WTC11 (cell line): ENCODE data around the gene OR4M1.
"Not testable (repeated sequence)": the region's sequence is repeated elsewhere in the genome, so short reads cannot be mapped to it uniquely, and the experiment has no call there.

Source experiments
- CREB1 ChIP-seq: sonication (generic); formaldehyde crosslinking; IDR thresholded peaks from 2 replicates; pipeline ENCODE4 v1.8.0; 2023; ENCODE audit warnings: mild to moderate bottlenecking, missing genetic modification reagents
- NFYB ChIP-seq: sonication (generic); formaldehyde crosslinking; conservative IDR thresholded peaks from 2 replicates; pipeline ENCODE4 v1.8.0; 2022; ENCODE audit warnings: low read depth, missing genetic modification reagents
- NR1H2 ChIP-seq: sonication (generic); formaldehyde crosslinking; IDR thresholded peaks from 2 replicates; pipeline ENCODE4 v1.9.0; 2021; ENCODE audit warnings: mild to moderate bottlenecking, moderate library complexity, missing genetic modification reagents
- RORB ChIP-seq: fragments of 250-450 bp; sonication (Bioruptor Pico); IDR thresholded peaks from 2 replicates; pipeline ENCODE4 v1.9.0; 2021; ENCODE audit warnings: mild to moderate bottlenecking
- SP1 ChIP-seq: sonication (generic); formaldehyde crosslinking; conservative IDR thresholded peaks from 2 replicates; pipeline ENCODE4 v1.8.1; 2022; ENCODE audit warnings: missing genetic modification reagents
- ZNF263 ChIP-seq: sonication (generic); formaldehyde crosslinking; IDR thresholded peaks from 2 replicates; pipeline ENCODE4 v1.8.1; 2022; ENCODE audit warnings: low read depth, mild to moderate bottlenecking, moderate library complexity, missing genetic modification reagents
- TF ChIP-seq, protein P1 (sequence below): fragments of 200-600 bp; IDR thresholded peaks from 2 replicates; pipeline ENCODE4 v1.8.0; 2022; ENCODE audit warnings: antibody characterized with exemption
- TF ChIP-seq, protein P2 (sequence below): sonication (generic); formaldehyde crosslinking; IDR thresholded peaks from 2 replicates; pipeline ENCODE4 v1.8.1; 2022; ENCODE audit warnings: low read depth, mild to moderate bottlenecking, moderate library complexity, missing genetic modification reagents, borderline replicate concordance
- TF ChIP-seq, protein P3 (sequence below): sonication (generic); formaldehyde crosslinking; conservative IDR thresholded peaks from 2 replicates; pipeline ENCODE4 v1.8.1; 2023; ENCODE audit warnings: mild to moderate bottlenecking, low read depth, missing genetic modification reagents, moderate library complexity
- TF ChIP-seq, protein P4 (sequence below): sonication (generic); formaldehyde crosslinking; IDR thresholded peaks from 2 replicates; pipeline ENCODE4 v1.8.1; 2023; ENCODE audit warnings: mild to moderate bottlenecking, missing genetic modification reagents
- TF ChIP-seq, protein P5 (sequence below): sonication (generic); formaldehyde crosslinking; IDR thresholded peaks from 2 replicates; pipeline ENCODE4 v1.8.0; 2022; ENCODE audit warnings: mild to moderate bottlenecking, missing genetic modification reagents
- TF ChIP-seq, protein P6 (sequence below): sonication (generic); formaldehyde crosslinking; IDR thresholded peaks from 2 replicates; pipeline ENCODE4 v1.8.1; 2022; ENCODE audit warnings: mild to moderate bottlenecking, moderate library complexity, missing genetic modification reagents

DNA sequence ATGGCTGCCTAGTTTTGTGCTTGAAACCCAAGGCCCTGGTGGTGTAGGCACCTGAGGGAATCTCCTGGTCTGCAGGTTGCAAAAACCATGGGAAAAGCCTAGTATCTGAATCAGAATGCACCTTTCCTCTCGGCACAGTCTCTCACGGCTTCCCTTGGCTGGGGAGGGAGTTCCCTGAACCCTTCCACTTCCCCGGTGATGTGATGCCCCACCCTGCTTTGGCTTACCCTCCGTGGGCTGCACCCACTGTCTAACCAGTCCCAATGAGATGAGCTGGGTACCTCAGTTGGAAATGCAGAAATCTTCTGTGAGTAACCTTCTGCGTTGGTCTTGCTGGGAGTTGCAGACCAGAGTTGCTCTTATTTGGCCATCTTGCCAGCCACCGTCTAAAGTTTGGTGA lies 47.7 kb downstream of the OR4M1 start:
- TF ChIP-seq, protein P1, sequence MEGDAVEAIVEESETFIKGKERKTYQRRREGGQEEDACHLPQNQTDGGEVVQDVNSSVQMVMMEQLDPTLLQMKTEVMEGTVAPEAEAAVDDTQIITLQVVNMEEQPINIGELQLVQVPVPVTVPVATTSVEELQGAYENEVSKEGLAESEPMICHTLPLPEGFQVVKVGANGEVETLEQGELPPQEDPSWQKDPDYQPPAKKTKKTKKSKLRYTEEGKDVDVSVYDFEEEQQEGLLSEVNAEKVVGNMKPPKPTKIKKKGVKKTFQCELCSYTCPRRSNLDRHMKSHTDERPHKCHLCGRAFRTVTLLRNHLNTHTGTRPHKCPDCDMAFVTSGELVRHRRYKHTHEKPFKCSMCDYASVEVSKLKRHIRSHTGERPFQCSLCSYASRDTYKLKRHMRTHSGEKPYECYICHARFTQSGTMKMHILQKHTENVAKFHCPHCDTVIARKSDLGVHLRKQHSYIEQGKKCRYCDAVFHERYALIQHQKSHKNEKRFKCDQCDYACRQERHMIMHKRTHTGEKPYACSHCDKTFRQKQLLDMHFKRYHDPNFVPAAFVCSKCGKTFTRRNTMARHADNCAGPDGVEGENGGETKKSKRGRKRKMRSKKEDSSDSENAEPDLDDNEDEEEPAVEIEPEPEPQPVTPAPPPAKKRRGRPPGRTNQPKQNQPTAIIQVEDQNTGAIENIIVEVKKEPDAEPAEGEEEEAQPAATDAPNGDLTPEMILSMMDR = not testable (repeated sequence)
- TF ChIP-seq NR1H2 (CRISPR knock-in tag); NFYB (CRISPR knock-in tag); ZNF263; CREB1 (CRISPR knock-in tag); RORB (CRISPR knock-in tag); SP1 (CRISPR knock-in tag): not testable (repeated sequence)
- TF ChIP-seq, protein P2, sequence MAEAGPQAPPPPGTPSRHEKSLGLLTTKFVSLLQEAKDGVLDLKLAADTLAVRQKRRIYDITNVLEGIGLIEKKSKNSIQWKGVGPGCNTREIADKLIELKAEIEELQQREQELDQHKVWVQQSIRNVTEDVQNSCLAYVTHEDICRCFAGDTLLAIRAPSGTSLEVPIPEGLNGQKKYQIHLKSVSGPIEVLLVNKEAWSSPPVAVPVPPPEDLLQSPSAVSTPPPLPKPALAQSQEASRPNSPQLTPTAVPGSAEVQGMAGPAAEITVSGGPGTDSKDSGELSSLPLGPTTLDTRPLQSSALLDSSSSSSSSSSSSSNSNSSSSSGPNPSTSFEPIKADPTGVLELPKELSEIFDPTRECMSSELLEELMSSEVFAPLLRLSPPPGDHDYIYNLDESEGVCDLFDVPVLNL (CRISPR knock-in tag) = not testable (repeated sequence)
- TF ChIP-seq, protein P3, sequence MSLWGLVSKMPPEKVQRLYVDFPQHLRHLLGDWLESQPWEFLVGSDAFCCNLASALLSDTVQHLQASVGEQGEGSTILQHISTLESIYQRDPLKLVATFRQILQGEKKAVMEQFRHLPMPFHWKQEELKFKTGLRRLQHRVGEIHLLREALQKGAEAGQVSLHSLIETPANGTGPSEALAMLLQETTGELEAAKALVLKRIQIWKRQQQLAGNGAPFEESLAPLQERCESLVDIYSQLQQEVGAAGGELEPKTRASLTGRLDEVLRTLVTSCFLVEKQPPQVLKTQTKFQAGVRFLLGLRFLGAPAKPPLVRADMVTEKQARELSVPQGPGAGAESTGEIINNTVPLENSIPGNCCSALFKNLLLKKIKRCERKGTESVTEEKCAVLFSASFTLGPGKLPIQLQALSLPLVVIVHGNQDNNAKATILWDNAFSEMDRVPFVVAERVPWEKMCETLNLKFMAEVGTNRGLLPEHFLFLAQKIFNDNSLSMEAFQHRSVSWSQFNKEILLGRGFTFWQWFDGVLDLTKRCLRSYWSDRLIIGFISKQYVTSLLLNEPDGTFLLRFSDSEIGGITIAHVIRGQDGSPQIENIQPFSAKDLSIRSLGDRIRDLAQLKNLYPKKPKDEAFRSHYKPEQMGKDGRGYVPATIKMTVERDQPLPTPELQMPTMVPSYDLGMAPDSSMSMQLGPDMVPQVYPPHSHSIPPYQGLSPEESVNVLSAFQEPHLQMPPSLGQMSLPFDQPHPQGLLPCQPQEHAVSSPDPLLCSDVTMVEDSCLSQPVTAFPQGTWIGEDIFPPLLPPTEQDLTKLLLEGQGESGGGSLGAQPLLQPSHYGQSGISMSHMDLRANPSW (CRISPR knock-in tag) = not testable (repeated sequence)
- TF ChIP-seq, protein P4, sequence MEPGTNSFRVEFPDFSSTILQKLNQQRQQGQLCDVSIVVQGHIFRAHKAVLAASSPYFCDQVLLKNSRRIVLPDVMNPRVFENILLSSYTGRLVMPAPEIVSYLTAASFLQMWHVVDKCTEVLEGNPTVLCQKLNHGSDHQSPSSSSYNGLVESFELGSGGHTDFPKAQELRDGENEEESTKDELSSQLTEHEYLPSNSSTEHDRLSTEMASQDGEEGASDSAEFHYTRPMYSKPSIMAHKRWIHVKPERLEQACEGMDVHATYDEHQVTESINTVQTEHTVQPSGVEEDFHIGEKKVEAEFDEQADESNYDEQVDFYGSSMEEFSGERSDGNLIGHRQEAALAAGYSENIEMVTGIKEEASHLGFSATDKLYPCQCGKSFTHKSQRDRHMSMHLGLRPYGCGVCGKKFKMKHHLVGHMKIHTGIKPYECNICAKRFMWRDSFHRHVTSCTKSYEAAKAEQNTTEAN (CRISPR knock-in tag) = not testable (repeated sequence)
- TF ChIP-seq, protein P5, sequence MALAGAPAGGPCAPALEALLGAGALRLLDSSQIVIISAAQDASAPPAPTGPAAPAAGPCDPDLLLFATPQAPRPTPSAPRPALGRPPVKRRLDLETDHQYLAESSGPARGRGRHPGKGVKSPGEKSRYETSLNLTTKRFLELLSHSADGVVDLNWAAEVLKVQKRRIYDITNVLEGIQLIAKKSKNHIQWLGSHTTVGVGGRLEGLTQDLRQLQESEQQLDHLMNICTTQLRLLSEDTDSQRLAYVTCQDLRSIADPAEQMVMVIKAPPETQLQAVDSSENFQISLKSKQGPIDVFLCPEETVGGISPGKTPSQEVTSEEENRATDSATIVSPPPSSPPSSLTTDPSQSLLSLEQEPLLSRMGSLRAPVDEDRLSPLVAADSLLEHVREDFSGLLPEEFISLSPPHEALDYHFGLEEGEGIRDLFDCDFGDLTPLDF (CRISPR knock-in tag) = not testable (repeated sequence)
- TF ChIP-seq, protein P6, sequence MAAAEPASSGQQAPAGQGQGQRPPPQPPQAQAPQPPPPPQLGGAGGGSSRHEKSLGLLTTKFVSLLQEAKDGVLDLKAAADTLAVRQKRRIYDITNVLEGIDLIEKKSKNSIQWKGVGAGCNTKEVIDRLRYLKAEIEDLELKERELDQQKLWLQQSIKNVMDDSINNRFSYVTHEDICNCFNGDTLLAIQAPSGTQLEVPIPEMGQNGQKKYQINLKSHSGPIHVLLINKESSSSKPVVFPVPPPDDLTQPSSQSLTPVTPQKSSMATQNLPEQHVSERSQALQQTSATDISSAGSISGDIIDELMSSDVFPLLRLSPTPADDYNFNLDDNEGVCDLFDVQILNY (CRISPR knock-in tag) = not testable (repeated sequence)
